Effector memory CD8-positive, alpha-beta T cell (primary cell): ENCODE data around the gene FMNL3.

Source experiments
- ATAC-seq: fragments of 150-1000 bp; cut with Tn5 transposase; replicated peaks from 2 replicates; pipeline ENCODE4 v1.10.0; 2021; ENCODE audit warnings: mild to moderate bottlenecking, moderate library complexity
- DNase-seq, 3 experiments: peaks; one replicate each; pipeline ENCODE4 v3.0.0; 2021
- H3K27ac Mint-ChIP-seq, 2 donors: one replicate each; pipeline ENCODE4 v1.8.0; 2022; ENCODE audit warnings: mild to moderate bottlenecking in 2 of 2, mixed read lengths in 2 of 2, moderate library complexity in 2 of 2
- H3K27me3 Mint-ChIP-seq, 2 donors: one replicate each; pipeline ENCODE4 v1.8.0; 2022; ENCODE audit warnings: mixed read lengths in 2 of 2
- H3K36me3 Mint-ChIP-seq: one replicate; pipeline ENCODE4 v1.8.0; 2022; ENCODE audit warnings: mild to moderate bottlenecking, moderate library complexity, mixed read lengths; ENCODE audit not compliant: insufficient read depth
- H3K4me1 Mint-ChIP-seq, 2 donors: one replicate each; pipeline ENCODE4 v1.8.0; 2022; ENCODE audit warnings: low read depth in 2 of 2, mixed read lengths in 2 of 2
- H3K4me3 Mint-ChIP-seq, 2 donors: one replicate each; pipeline ENCODE4 v1.8.0; 2022; ENCODE audit warnings: mild to moderate bottlenecking in 2 of 2, mixed read lengths in 2 of 2, moderate library complexity in 2 of 2
- H3K9me3 Mint-ChIP-seq, 2 donors: one replicate each; pipeline ENCODE4 v1.8.0; 2022; ENCODE audit warnings: mixed read lengths in 2 of 2

Gene FMNL3

GRCh38 chr12:49648712-49649003 lies 58.5 kb downstream of the FMNL3 start:
- H3K27ac Mint-ChIP-seq = peak overlapping the region; percentile 4 to 81
- no peak for ATAC-seq
- H3K9me3 Mint-ChIP-seq = no peaks in the 10 kb centered on the region
- no peaks in the 10 kb centered on the region for H3K27me3 Mint-ChIP-seq
- H3K36me3 Mint-ChIP-seq = peaks cover 13% of the 10 kb centered on the region
- no peak for DNase-seq
- H3K4me1 Mint-ChIP-seq = peaks cover 23 to 25% of the 10 kb centered on the region in 2 donors
- no peak overlapping the region for H3K4me3 Mint-ChIP-seq

- no peak overlapping the region for H3K4me3 Mint-ChIP-seq
- ATAC-seq (no peak), DNase-seq (no peak)
- peaks cover 14% of the 10 kb centered on the region for H3K36me3 Mint-ChIP-seq
- no peaks in the 10 kb centered on the region for H3K27me3 Mint-ChIP-seq
- H3K27ac Mint-ChIP-seq = peak overlapping the region; percentile 4 to 81
- H3K9me3 Mint-ChIP-seq = no peaks in the 10 kb centered on the region
- peaks cover 23 to 25% of the 10 kb centered on the region in 2 donors for H3K4me1 Mint-ChIP-seq
These were observed 59.1 kb downstream of the FMNL3 start for GRCh38 chr12:49647827-49648711.

- Mint-ChIP-seq H3K9me3 (no peaks in the 10 kb centered on the region), H3K36me3 (peaks cover 11% of the 10 kb centered on the region), H3K27ac (peak overlapping the region; percentile 4 to 81), H3K27me3 (no peaks in the 10 kb centered on the region), H3K4me3 (no peak overlapping the region), H3K4me1 (peaks cover 22 to 23% of the 10 kb centered on the region in 2 donors)
- no peak for ATAC-seq
- no peak for DNase-seq
These were observed 60.1 kb downstream of the FMNL3 start for GRCh38 chr12:49646871-49647654.

GRCh38 chr12:49646331-49646830 lies 60.8 kb downstream of the FMNL3 start:
- Mint-ChIP-seq H3K9me3 (no peaks in the 10 kb centered on the region), H3K27ac (peak overlapping the region; percentile 84 to 90), H3K4me3 (no peak overlapping the region), H3K4me1 (peaks cover 22 to 23% of the 10 kb centered on the region in 2 donors), H3K27me3 (no peaks in the 10 kb centered on the region), H3K36me3 (peaks cover 11% of the 10 kb centered on the region)
- DNase-seq = no peak
- ATAC-seq = no peak

- H3K4me3 Mint-ChIP-seq = no peak overlapping the region
- DNase-seq = no peak
- H3K36me3 Mint-ChIP-seq = peaks cover 11% of the 10 kb centered on the region
- no peaks in the 10 kb centered on the region for H3K9me3 Mint-ChIP-seq
- no peaks in the 10 kb centered on the region for H3K27me3 Mint-ChIP-seq
- H3K4me1 Mint-ChIP-seq = peaks cover 22 to 23% of the 10 kb centered on the region in 2 donors
- H3K27ac Mint-ChIP-seq = peak overlapping the region; percentile 84 to 90
- no peak for ATAC-seq
These were observed 61.8 kb downstream of the FMNL3 start for GRCh38 chr12:49645146-49646039.

GRCh38 chr12:49644620-49644994 lies 62.6 kb downstream of the FMNL3 start:
- ATAC-seq (peak; percentile 99), DNase-seq (peak; percentile 81 to 85 (median 83))

GRCh38 chr12:49643961-49644619 lies 63.1 kb downstream of the FMNL3 start:
- Mint-ChIP-seq H3K27me3 (no peaks in the 10 kb centered on the region), H3K27ac (peak overlapping the region; percentile 83 to 90), H3K9me3 (no peaks in the 10 kb centered on the region), H3K36me3 (peaks cover 4% of the 10 kb centered on the region), H3K4me1 (peaks cover 22 to 23% of the 10 kb centered on the region in 2 donors), H3K4me3 (no peak overlapping the region)
- ATAC-seq = peak; percentile 11
- DNase-seq = no peak

More at GRCh38 chr12:49644620-49644994, 62.6 kb downstream of the FMNL3 start:
- peaks cover 22 to 23% of the 10 kb centered on the region in 2 donors for H3K4me1 Mint-ChIP-seq
- no peaks in the 10 kb centered on the region for H3K9me3 Mint-ChIP-seq
- no peaks in the 10 kb centered on the region for H3K27me3 Mint-ChIP-seq
- peak overlapping the region; percentile 83 to 90 for H3K27ac Mint-ChIP-seq
- peak overlapping the region in 1 of 2 donors; percentile 35 for H3K4me3 Mint-ChIP-seq
- H3K36me3 Mint-ChIP-seq = peaks cover 7% of the 10 kb centered on the region

GRCh38 chr12:49643135-49643534 lies 64.1 kb downstream of the FMNL3 start:
- H3K27ac Mint-ChIP-seq = peak overlapping the region in 1 of 2 donors; percentile 44
- H3K27me3 Mint-ChIP-seq = no peaks in the 10 kb centered on the region
- ATAC-seq (no peak), DNase-seq (no peak)
- H3K4me3 Mint-ChIP-seq = no peak overlapping the region
- peaks cover 4% of the 10 kb centered on the region for H3K36me3 Mint-ChIP-seq
- peaks cover 15 to 17% of the 10 kb centered on the region in 2 donors for H3K4me1 Mint-ChIP-seq
- no peaks in the 10 kb centered on the region for H3K9me3 Mint-ChIP-seq

- DNase-seq = no peak
- H3K36me3 Mint-ChIP-seq = peaks cover 4% of the 10 kb centered on the region
- ATAC-seq = no peak
- peaks cover 14 to 15% of the 10 kb centered on the region in 2 donors for H3K4me1 Mint-ChIP-seq
- H3K27ac Mint-ChIP-seq = peak overlapping the region in 1 of 2 donors; percentile 59
- H3K27me3 Mint-ChIP-seq = no peaks in the 10 kb centered on the region
- no peaks in the 10 kb centered on the region for H3K9me3 Mint-ChIP-seq
- no peak overlapping the region for H3K4me3 Mint-ChIP-seq
These were observed 64.8 kb downstream of the FMNL3 start for GRCh38 chr12:49642370-49642802.

- Mint-ChIP-seq H3K4me1 (peaks cover 17 to 20% of the 10 kb centered on the region in 2 donors), H3K4me3 (no peak overlapping the region), H3K9me3 (no peaks in the 10 kb centered on the region), H3K27ac (peak overlapping the region in 1 of 2 donors; percentile 59), H3K27me3 (no peaks in the 10 kb centered on the region), H3K36me3 (peaks cover 4% of the 10 kb centered on the region)
- DNase-seq (no peak), ATAC-seq (no peak)
These were observed 65.3 kb downstream of the FMNL3 start for GRCh38 chr12:49641748-49642369.

GRCh38 chr12:49636979-49637755 lies 70.0 kb downstream of the FMNL3 start:
- Mint-ChIP-seq H3K4me1 (peaks cover 18 to 23% of the 10 kb centered on the region in 2 donors), H3K27me3 (no peaks in the 10 kb centered on the region), H3K36me3 (no peaks in the 10 kb centered on the region), H3K9me3 (no peaks in the 10 kb centered on the region), H3K27ac (peak overlapping the region in 1 of 2 donors; percentile 15), H3K4me3 (no peak overlapping the region)
- peak; percentile 42 to 50 (median 44) for DNase-seq
- peak; percentile 94 for ATAC-seq
